T1000 (cell line): ENCODE data around the gene EPHA1.

Experiments
- DNase-seq: peaks from one replicate; lab custom pipeline; 2025; ENCODE audit warnings: mixed read lengths; lab: John Stamatoyannopoulos, UW

The EPHA1 gene

GRCh38 chr7:143408686-143409561 is at the start of gene EPHA1:
TSS of gene EPHA1 (minus strand) at chr7:143408856. CDS start at chr7:143408805, 51 bp downstream.
- no peak for DNase-seq

- DNase-seq = no peak
These were observed 49.6 kb upstream of the EPHA1 start for GRCh38 chr7:143458263-143458662.

- DNase-seq = no peak
These were observed 48.5 kb upstream of the EPHA1 start for GRCh38 chr7:143456992-143457793.

- no peak for DNase-seq
These were observed 47.3 kb upstream of the EPHA1 start for GRCh38 chr7:143455942-143456341.

- no peak for DNase-seq
These were observed 46.8 kb upstream of the EPHA1 start for GRCh38 chr7:143455491-143455890.

GRCh38 chr7:143454091-143454680 is 45.5 kb upstream of the EPHA1 start:
- DNase-seq = no peak

GRCh38 chr7:143452495-143452894 is 43.8 kb upstream of the EPHA1 start:
- DNase-seq = no peak

- no peak for DNase-seq
These were observed 43.1 kb upstream of the EPHA1 start for GRCh38 chr7:143451746-143452145.

- no peak for DNase-seq
These were observed 42.5 kb upstream of the EPHA1 start for GRCh38 chr7:143451122-143451521.

GRCh38 chr7:143449793-143450192 is 41.1 kb upstream of the EPHA1 start:
- DNase-seq = no peak

GRCh38 chr7:143448429-143448828 is 39.8 kb upstream of the EPHA1 start:
- no peak for DNase-seq

- no peak for DNase-seq
These were observed 38.8 kb upstream of the EPHA1 start for GRCh38 chr7:143447466-143447865.

- DNase-seq = no peak
These were observed 36.1 kb upstream of the EPHA1 start for GRCh38 chr7:143444785-143445184.

- DNase-seq = no peak
These were observed 35.6 kb upstream of the EPHA1 start for GRCh38 chr7:143444063-143444782.

- DNase-seq = no peak
These were observed 34.5 kb upstream of the EPHA1 start, which contains the start of gene TAS2R60 for GRCh38 chr7:143443153-143443552. TSS of gene TAS2R60 (plus strand) at chr7:143443453. CDS start at chr7:143443453, 0 bp downstream.

GRCh38 chr7:143439866-143440265 is 31.2 kb upstream of the EPHA1 start:
- DNase-seq = no peak

GRCh38 chr7:143437578-143437977 is 28.9 kb upstream of the EPHA1 start:
- no peak for DNase-seq

GRCh38 chr7:143436325-143436946 is 27.8 kb upstream of the EPHA1 start:
- DNase-seq = no peak

- DNase-seq = no peak
These were observed 26.6 kb upstream of the EPHA1 start for GRCh38 chr7:143435266-143435665.

- DNase-seq = no peak
These were observed 26.0 kb upstream of the EPHA1 start for GRCh38 chr7:143434660-143435059.

- DNase-seq = no peak
These were observed 25.1 kb upstream of the EPHA1 start for GRCh38 chr7:143433759-143434158.
